ENCODE measurements around the gene CDK15. TPM values are rescaled to one million over a fixed set of nuclear protein-coding genes. Genes with fewer than 3 reads are reported as not detected.

Gene CDK15
- total RNA-seq, 4 donors from 2014 or later: 0.11 to 0.29 TPM; not detected in 2

DNA sequence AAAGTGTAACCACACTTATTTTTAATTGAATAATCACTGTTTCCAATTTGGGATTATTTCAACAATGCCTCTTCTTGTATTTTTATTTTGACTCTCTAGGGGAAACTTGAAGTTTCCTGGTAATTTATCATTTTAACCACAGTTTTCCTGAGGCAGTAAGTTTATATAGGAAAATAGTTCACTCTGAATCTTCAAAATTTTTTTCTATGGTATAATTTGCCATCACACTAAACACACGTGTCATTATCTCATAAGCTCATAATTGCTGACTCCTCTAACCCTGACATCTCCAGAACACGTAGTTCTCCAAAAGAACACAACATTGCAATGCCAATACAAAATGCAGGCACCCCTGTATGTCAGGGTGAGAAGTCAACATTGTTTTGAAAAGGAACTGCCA lies 125.1 kb downstream of the CDK15 start:
- peaks cover 23 to 30% of the 10 kb centered on the region in 2 donors for H3K4me1 ChIP-seq
- DNase-seq (no peak), ATAC-seq (no peak)
- H3K27ac ChIP-seq: no peak overlapping the region
- no peak for TF ChIP-seq POLR2A (IDR thresholded peaks at IDR 0.05)
- TF ChIP-seq, protein P1, sequence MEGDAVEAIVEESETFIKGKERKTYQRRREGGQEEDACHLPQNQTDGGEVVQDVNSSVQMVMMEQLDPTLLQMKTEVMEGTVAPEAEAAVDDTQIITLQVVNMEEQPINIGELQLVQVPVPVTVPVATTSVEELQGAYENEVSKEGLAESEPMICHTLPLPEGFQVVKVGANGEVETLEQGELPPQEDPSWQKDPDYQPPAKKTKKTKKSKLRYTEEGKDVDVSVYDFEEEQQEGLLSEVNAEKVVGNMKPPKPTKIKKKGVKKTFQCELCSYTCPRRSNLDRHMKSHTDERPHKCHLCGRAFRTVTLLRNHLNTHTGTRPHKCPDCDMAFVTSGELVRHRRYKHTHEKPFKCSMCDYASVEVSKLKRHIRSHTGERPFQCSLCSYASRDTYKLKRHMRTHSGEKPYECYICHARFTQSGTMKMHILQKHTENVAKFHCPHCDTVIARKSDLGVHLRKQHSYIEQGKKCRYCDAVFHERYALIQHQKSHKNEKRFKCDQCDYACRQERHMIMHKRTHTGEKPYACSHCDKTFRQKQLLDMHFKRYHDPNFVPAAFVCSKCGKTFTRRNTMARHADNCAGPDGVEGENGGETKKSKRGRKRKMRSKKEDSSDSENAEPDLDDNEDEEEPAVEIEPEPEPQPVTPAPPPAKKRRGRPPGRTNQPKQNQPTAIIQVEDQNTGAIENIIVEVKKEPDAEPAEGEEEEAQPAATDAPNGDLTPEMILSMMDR (IDR thresholded peaks at IDR 0.05 in 4 of 5, conservative IDR thresholded peaks at IDR 0.05 in 1 of 5): no peak
- intact Hi-C loops (cut with DNase I; ENCODE audit: low total_unique reads): loop anchor here (5.0 kb wide), 1 partner anchor 101 kb away; the partner anchor contains the start of gene FZD7
- in situ Hi-C loops (cut with MboI; ENCODE audit: low sequenced_read_pairs in 4 of 4): no loop called here
- no peaks in the 10 kb centered on the region for H3K27me3 ChIP-seq
- H3K4me3 ChIP-seq: no peak overlapping the region
- H3K36me3 ChIP-seq: no peaks in the 10 kb centered on the region
- H3K9me3 ChIP-seq: no peaks in the 10 kb centered on the region

DNA sequence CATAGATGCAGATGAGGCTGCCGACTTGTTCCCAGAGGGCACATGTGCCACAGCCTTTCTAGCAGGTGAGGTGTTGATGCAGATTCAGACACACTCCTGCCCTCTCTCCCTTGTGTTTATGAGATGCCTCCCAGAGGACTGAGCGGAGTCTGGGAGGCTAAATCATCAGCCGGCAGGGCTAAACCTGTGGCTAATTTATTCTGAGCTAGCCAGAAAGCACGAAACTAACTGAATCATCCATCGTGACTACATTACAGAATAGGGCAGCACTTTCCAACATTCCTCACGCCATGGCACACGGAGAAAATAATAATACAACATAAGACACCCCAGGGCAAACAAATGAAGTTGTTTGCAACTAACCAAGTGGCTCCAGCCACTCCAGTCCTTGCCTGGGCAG lies 125.6 kb downstream of the CDK15 start:
- H3K27ac ChIP-seq: no peak overlapping the region
- TF ChIP-seq, protein P1 (IDR thresholded peaks at IDR 0.05 in 4 of 5, conservative IDR thresholded peaks at IDR 0.05 in 1 of 5): no peak
- no peak for TF ChIP-seq POLR2A (IDR thresholded peaks at IDR 0.05)
- in situ Hi-C loops (cut with MboI; ENCODE audit: low sequenced_read_pairs in 4 of 4): no loop called here
- H3K27me3 ChIP-seq: no peaks in the 10 kb centered on the region
- DNase-seq: no peak
- no peak for ATAC-seq
- H3K4me1 ChIP-seq: peaks cover 23 to 30% of the 10 kb centered on the region in 2 donors
- intact Hi-C loops (cut with DNase I; ENCODE audit: low total_unique reads): loop anchor here (5.0 kb wide), 1 partner anchor 100 kb away; the partner anchor contains the start of gene FZD7
- no peak overlapping the region for H3K4me3 ChIP-seq
- no peaks in the 10 kb centered on the region for H3K36me3 ChIP-seq
- H3K9me3 ChIP-seq: no peaks in the 10 kb centered on the region

DNA sequence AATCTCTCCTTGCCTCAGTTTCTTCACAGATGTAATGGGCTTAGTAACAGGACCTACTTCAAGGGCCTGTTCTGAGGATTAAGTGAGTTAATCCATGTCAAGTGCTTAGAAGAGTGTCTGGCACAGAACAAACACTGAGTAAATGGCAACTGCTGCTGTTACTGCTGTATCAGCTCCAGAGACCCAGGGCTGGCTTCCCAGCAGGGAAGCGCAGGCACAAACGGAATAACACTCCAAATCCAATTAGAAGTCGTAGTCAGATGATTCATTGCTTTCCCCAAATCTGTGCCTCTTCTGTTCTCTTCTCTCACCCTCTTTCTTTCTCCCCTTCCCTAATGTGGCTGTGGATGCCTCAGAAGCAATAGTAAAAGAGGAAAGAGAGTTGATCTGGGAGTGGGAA lies 126.2 kb downstream of the CDK15 start:
- no peak overlapping the region for H3K4me3 ChIP-seq
- H3K4me1 ChIP-seq: peaks cover 23 to 30% of the 10 kb centered on the region in 2 donors
- no peak for TF ChIP-seq POLR2A (IDR thresholded peaks at IDR 0.05)
- TF ChIP-seq, protein P1 (IDR thresholded peaks at IDR 0.05 in 4 of 5, conservative IDR thresholded peaks at IDR 0.05 in 1 of 5): no peak
- in situ Hi-C loops (cut with MboI; ENCODE audit: low sequenced_read_pairs in 4 of 4): no loop called here
- ATAC-seq (peak in 1 of 2 donors; percentile 33), DNase-seq (no peak)
- H3K27ac ChIP-seq: peak overlapping the region in 1 of 4 donors; percentile 46
- intact Hi-C loops (cut with DNase I; ENCODE audit: low total_unique reads): loop anchor here (5.0 kb wide), 1 partner anchor 100 kb away; the partner anchor contains the start of gene FZD7
- no peaks in the 10 kb centered on the region for H3K27me3 ChIP-seq
- no peaks in the 10 kb centered on the region for H3K9me3 ChIP-seq
- no peaks in the 10 kb centered on the region for H3K36me3 ChIP-seq

DNA sequence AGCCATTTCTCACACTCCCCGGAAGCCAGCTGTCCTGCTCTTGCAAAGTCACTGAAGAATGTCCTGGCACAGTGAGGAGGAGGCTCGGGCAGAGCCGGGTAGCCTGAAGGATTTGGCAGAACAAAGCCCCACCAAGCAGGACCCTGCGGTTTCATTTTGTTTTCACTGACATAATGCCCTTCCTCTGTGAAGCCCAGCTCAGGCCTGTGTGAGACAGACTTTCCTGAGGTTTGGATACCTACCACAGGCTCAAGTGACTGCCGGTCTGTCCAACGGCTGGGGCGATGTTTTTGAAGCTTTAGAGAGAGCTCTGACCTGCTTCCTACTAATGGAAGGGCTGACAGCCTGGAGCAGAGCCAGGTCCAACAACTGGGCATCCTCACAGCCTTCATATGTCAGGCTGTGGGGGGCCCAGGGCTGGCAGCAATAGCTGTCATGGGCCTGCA lies 127.5 kb downstream of the CDK15 start:
- Histone ChIP-seq H3K27ac (peak overlapping the region; percentile 65 to 83 (median 78)), H3K36me3 (no peaks in the 10 kb centered on the region), H3K4me3 (peak overlapping the region in 3 of 4 donors; percentile 5 to 25 (median 7)), H3K9me3 (no peaks in the 10 kb centered on the region), H3K4me1 (peaks cover 23 to 30% of the 10 kb centered on the region in 2 donors), H3K27me3 (no peaks in the 10 kb centered on the region)
- ATAC-seq: peak; percentile 81 to 92
- intact Hi-C loops (cut with DNase I; ENCODE audit: low total_unique reads) (loop anchor here (5.0 kb wide), 1 partner anchor 98 kb away; the partner anchor contains the start of gene FZD7), in situ Hi-C loops (cut with MboI; ENCODE audit: low sequenced_read_pairs in 4 of 4) (no loop called here)
- TF ChIP-seq POLR2A (IDR thresholded peaks at IDR 0.05): no peak
- TF ChIP-seq, protein P1 (IDR thresholded peaks at IDR 0.05 in 4 of 5, conservative IDR thresholded peaks at IDR 0.05 in 1 of 5): no peak
- peak; percentile 27 to 58 for DNase-seq

DNA sequence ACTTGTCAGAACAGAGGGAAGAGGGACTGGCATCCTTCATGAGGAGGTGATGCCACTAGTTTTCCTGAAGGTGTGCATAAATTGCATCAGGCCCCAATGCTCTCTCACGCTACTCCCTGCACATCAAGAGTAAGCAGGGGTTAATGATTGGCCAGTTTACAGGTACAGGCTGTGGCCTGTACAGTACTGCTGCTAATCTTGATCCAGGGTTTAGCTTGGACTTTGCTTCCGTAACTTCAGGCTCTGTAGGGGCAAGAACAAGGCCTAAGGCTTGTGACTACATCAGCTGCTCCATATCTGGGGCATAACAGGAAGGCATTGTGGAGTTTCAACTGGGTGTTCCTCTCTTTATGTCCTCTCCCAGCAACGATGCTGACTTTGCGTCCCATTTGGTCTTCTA lies 130.5 kb downstream of the CDK15 start:
- Histone ChIP-seq H3K36me3 (no peaks in the 10 kb centered on the region), H3K4me3 (no peak overlapping the region), H3K9me3 (no peaks in the 10 kb centered on the region), H3K27me3 (no peaks in the 10 kb centered on the region), H3K4me1 (peaks cover 18 to 27% of the 10 kb centered on the region in 2 donors), H3K27ac (no peak overlapping the region)
- ATAC-seq (no peak), DNase-seq (no peak)
- intact Hi-C loops (cut with DNase I; ENCODE audit: low total_unique reads) (no loop called here), in situ Hi-C loops (cut with MboI; ENCODE audit: low sequenced_read_pairs in 4 of 4) (no loop called here)
- no peak for TF ChIP-seq POLR2A (IDR thresholded peaks at IDR 0.05)
- TF ChIP-seq, protein P1 (IDR thresholded peaks at IDR 0.05 in 4 of 5, conservative IDR thresholded peaks at IDR 0.05 in 1 of 5): no peak

Measured in gastrocnemius medialis (tissue), 4 donors.